ENCODE results near the gene XRCC6. TPM values are rescaled to one million over a fixed set of nuclear protein-coding genes. Genes with fewer than 3 reads are reported as not detected.

Gene XRCC6
- total RNA-seq, 4 donors from 2014 or later: 141 to 200 (median 178) TPM

Small RNA genes within 50 kb of the gene (small RNA-seq; reads per million reads assigned to genes)
- gene HMGN2P10 (not detected), gene RF00019 (not detected), gene RNU6-476P (not detected)

Other genes with a start within 250 kb of the XRCC6 start
- gene TEF, start 239.4 kb upstream of the XRCC6 start, total RNA-seq: 10 to 100 TPM; 20.1 to 49.4 (median 43.9) TPM
- 10 to 100 TPM; 50.8 to 67.3 (median 56.9) TPM for gene TOB2, start 174.5 kb upstream of the XRCC6 start, total RNA-seq
- 10 to 100 TPM; 32.6 to 51.5 (median 36.4) TPM for gene PHF5A, start 152.6 kb upstream of the XRCC6 start, total RNA-seq
- gene ACO2, start 152.2 kb upstream of the XRCC6 start, total RNA-seq: 10 to 100 TPM; 69.9 to 91.1 (median 76.4) TPM
- 10 to 100 TPM; 26.6 to 33.6 (median 27.5) TPM for gene POLR3H, start 76.8 kb upstream of the XRCC6 start, total RNA-seq
- gene CSDC2, start 60.3 kb upstream of the XRCC6 start, total RNA-seq: 10 to 100 TPM in 1 of 4 donors, 1 to 10 TPM in 3; 1.7 to 10.8 (median 2.5) TPM
- gene PMM1, start 31.5 kb upstream of the XRCC6 start, total RNA-seq: 10 to 100 TPM; 55.5 to 88.1 (median 83.5) TPM
- 10 to 100 TPM; 16.5 to 24.6 (median 19.2) TPM for gene DESI1, start 252 bp upstream of the XRCC6 start, total RNA-seq
- 100 to 1,000 TPM in 1 of 4 donors, 10 to 100 TPM in 3; 66.3 to 104 (median 90.6) TPM for gene SNU13, start 67.6 kb downstream of the XRCC6 start, total RNA-seq
- gene MEI1, start 78.2 kb downstream of the XRCC6 start, total RNA-seq: 1 to 10 TPM in 1 of 4 donors, under 1 TPM in 2, not detected in 1; under 0.01 to 1.8 (median 0.44) TPM
- gene CCDC134, start 179.4 kb downstream of the XRCC6 start, total RNA-seq: 1 to 10 TPM; 6.5 to 9.6 (median 8.2) TPM
- gene SREBF2, start 211.8 kb downstream of the XRCC6 start, total RNA-seq: 100 to 1,000 TPM in 3 of 4 donors, 10 to 100 TPM in 1; 73.5 to 157 (median 129) TPM